IMR-90 (cell line): ENCODE data around the gene YPEL3. TPM values are rescaled to one million over a fixed set of nuclear protein-coding genes. Genes with fewer than 3 reads are reported as not detected.
"Not testable (repeated sequence)": the region's sequence is repeated elsewhere in the genome, so short reads cannot be mapped to it uniquely, and the experiment has no call there.

ENCODE experiments used
- ATAC-seq: fragments of 200-7000 bp; cut with Tn5 transposase; 2 replicates; pipeline ENCODE4 v1.9.1; 2020; ENCODE audit warnings: low read depth, mild to moderate bottlenecking, moderate library complexity
- BruUV-seq: library from RNA; stranded (reverse); fragments of 400-500 nt; replicated peaks from 2 replicates; lab custom pipeline; 2021; lab: Mats Ljungman, UMichigan
- CTCF ChIA-PET: fragments of 300-600 bp; formaldehyde crosslinking; extraction: SDS; loops from one replicate; lab custom pipeline; 2021; ENCODE audit warnings: antibody characterized with exemption; lab: Yijun Ruan, JAX
- POLR2A ChIA-PET: fragments of 300-600 bp; sonication (Branson Sonifier 250); formaldehyde crosslinking; loops from one replicate; lab custom pipeline; 2022; ENCODE audit warnings: antibody characterized with exemption; ENCODE audit not compliant: unreplicated experiment; lab: Charles Lee
- DNase-seq: peaks from one replicate; pipeline ENCODE4 v3.0.0; 2013
- H2AFZ ChIP-seq: replicated peaks from 2 replicates; pipeline ENCODE3; 2013; ENCODE audit warnings: low read length, mild to moderate bottlenecking; ENCODE audit not compliant: poor library complexity
- H2AK5ac ChIP-seq: 2 replicates; pipeline ENCODE4 v1.6.1; 2013; ENCODE audit warnings: low read depth, low read length, inconsistent platforms
- H2AK9ac ChIP-seq: replicated peaks from 2 replicates; pipeline ENCODE3; 2013; ENCODE audit warnings: mild to moderate bottlenecking, low read depth, low read length, moderate library complexity; ENCODE audit not compliant: poor library complexity
- H2BK120ac ChIP-seq: 2 replicates; pipeline ENCODE4 v1.6.1; 2013; ENCODE audit warnings: low read depth, low read length, inconsistent platforms
- H2BK15ac ChIP-seq: 3 replicates; pipeline ENCODE4 v1.6.1; 2013; ENCODE audit warnings: low read depth, low read length, inconsistent platforms
- H2BK20ac ChIP-seq: 2 replicates; pipeline ENCODE4 v1.6.1; 2013; ENCODE audit warnings: low read depth, mild to moderate bottlenecking, inconsistent platforms, low read length, moderate library complexity
- H2BK5ac ChIP-seq: 2 replicates; pipeline ENCODE4 v1.6.1; 2013; ENCODE audit warnings: mild to moderate bottlenecking, low read depth, low read length, inconsistent platforms; ENCODE audit not compliant: poor library complexity, severe bottlenecking
- H3K14ac ChIP-seq: replicated peaks from 2 replicates; pipeline ENCODE4 v1.6.1; 2013; ENCODE audit warnings: low read depth, low read length, inconsistent platforms
- H3K18ac ChIP-seq: 2 replicates; pipeline ENCODE4 v1.6.1; 2013; ENCODE audit warnings: low read depth, low read length, control low read depth
- H3K23ac ChIP-seq: 2 replicates; pipeline ENCODE4 v1.6.1; 2013; ENCODE audit warnings: low read depth, low read length, inconsistent platforms
- H3K27ac ChIP-seq: 2 replicates; pipeline ENCODE4 v1.5.1; 2013; ENCODE audit warnings: mild to moderate bottlenecking, control low read depth, low read length; ENCODE audit not compliant: insufficient read depth
- H3K27me3 ChIP-seq: 2 replicates; pipeline ENCODE4 v1.6.1; 2013; ENCODE audit warnings: low read length; ENCODE audit not compliant: control insufficient read depth, insufficient read depth
- H3K36me3 ChIP-seq: 2 replicates; pipeline ENCODE4 v1.6.1; 2013; ENCODE audit warnings: low read length, mixed read lengths; ENCODE audit not compliant: control insufficient read depth, insufficient read depth
- H3K4ac ChIP-seq: 2 replicates; pipeline ENCODE4 v1.6.1; 2013; ENCODE audit warnings: low read depth, low read length, inconsistent platforms
- H3K4me1 ChIP-seq: 2 replicates; pipeline ENCODE4 v1.6.1; 2013; ENCODE audit warnings: low read length, mixed read lengths; ENCODE audit not compliant: control insufficient read depth, insufficient read depth
- H3K4me2 ChIP-seq: 2 replicates; pipeline ENCODE4 v1.6.1; 2013; ENCODE audit warnings: low read depth, mild to moderate bottlenecking, control low read depth, low read length, moderate library complexity
- H3K4me3 ChIP-seq: 2 replicates; pipeline ENCODE4 v1.5.1; 2013; ENCODE audit warnings: low read depth, mild to moderate bottlenecking, control low read depth, low read length, moderate library complexity; ENCODE audit not compliant: insufficient read depth
- H3K56ac ChIP-seq: 2 replicates; pipeline ENCODE4 v1.6.1; 2013; ENCODE audit warnings: low read length, inconsistent platforms; ENCODE audit not compliant: insufficient read depth; ENCODE audit errors: extremely low read depth
- H3K79me1 ChIP-seq, 2 experiments: 2 replicates each; pipeline ENCODE4 v1.6.1; 2013; ENCODE audit warnings: low read length in 2 of 2, inconsistent platforms in 1 of 2, low read depth in 1 of 2
- H3K9ac ChIP-seq: 2 replicates; pipeline ENCODE4 v1.6.1; 2013; ENCODE audit warnings: low read depth, low read length, control low read depth
- H3K9me1 ChIP-seq: 2 replicates; pipeline ENCODE4 v1.6.1; 2013; ENCODE audit warnings: low read length, inconsistent platforms; ENCODE audit not compliant: insufficient read depth
- H3K9me3 ChIP-seq: 2 replicates; pipeline ENCODE4 v1.6.1; 2013; ENCODE audit warnings: low read length; ENCODE audit not compliant: control insufficient read depth, insufficient read depth
- H4K20me1 ChIP-seq: 2 replicates; pipeline ENCODE4 v1.6.1; 2013; ENCODE audit warnings: low read length, inconsistent platforms; ENCODE audit not compliant: insufficient read depth
- H4K5ac ChIP-seq: 2 replicates; pipeline ENCODE4 v1.6.1; 2013; ENCODE audit warnings: mild to moderate bottlenecking, low read depth, low read length, control low read depth
- H4K8ac ChIP-seq, 2 experiments: 2 replicates each; pipeline ENCODE4 v1.6.1; 2013; ENCODE audit warnings: low read depth in 2 of 2, low read length in 2 of 2, control low read depth in 1 of 2, inconsistent platforms in 1 of 2
- H4K91ac ChIP-seq: 2 replicates; pipeline ENCODE4 v1.6.1; 2013; ENCODE audit warnings: low read depth, low read length, inconsistent platforms; ENCODE audit not compliant: insufficient read depth
- WGBS, 2 experiments: methylation state at CpG; one replicate each; pipeline versions ENCODE4 v1.1.5 to v1.1.7; 2013; ENCODE audit warnings: missing lambda C conversion rate in 2 of 2; ENCODE audit not compliant: insufficient read length in 1 of 2; ENCODE audit errors: extremely low coverage in 2 of 2; 5-methylcytosine and 5-hydroxymethylcytosine counted together
- dilution Hi-C: fragments of 300-500 bp; cut with HindIII; formaldehyde crosslinking; loops from one replicate; pipeline ENCODE4 v1.14.3; 2018; ENCODE audit warnings: low sequenced_read_pairs; ENCODE audit not compliant: unreplicated experiment
- in situ Hi-C: fragments of 300-500 bp; cut with MboI; formaldehyde crosslinking; loops from 3 replicates; pipeline ENCODE4 v1.14.3; 2019; ENCODE audit warnings: low sequenced_read_pairs, inconsistent platforms, mixed read lengths
- intact Hi-C: fragments of 100-400 bp; cut with micrococcal nuclease; formaldehyde crosslinking; loops from 2 replicates; pipeline ENCODE4 v1.10.0; 2022
- polyA plus RNA-seq, 3 experiments: library from polyadenylated mRNA; depleted of rRNA; stranded (reverse); fragments of >200 nt; gene quantifications; 2 replicates each; pipeline ENCODE4 v1.2.3, GENCODE V29; 2012; ENCODE audit warnings: low replicate concordance in 1 of 3
- total RNA-seq: library from RNA; depleted of rRNA; stranded (reverse); fragments of >200 nt; gene quantifications from 2 replicates; pipeline ENCODE4 v1.2.3, GENCODE V29; 2012

YPEL3 gene
- total and polyA plus RNA-seq, 2 of the 4 experiments (the other 2 are of a cell fraction), result 1.1 to 25.6 TPM

GRCh38 chr16:30114833-30115232 is 18.8 kb upstream of the YPEL3 start:
- H2BK120ac ChIP-seq, H2BK20ac ChIP-seq, H4K8ac ChIP-seq, H3K4me2 ChIP-seq, H2AK5ac ChIP-seq, H3K9ac ChIP-seq, H3K4me3 ChIP-seq, H4K5ac ChIP-seq, H3K18ac ChIP-seq, H2AK9ac ChIP-seq, H3K27me3 ChIP-seq, H4K91ac ChIP-seq, H3K27ac ChIP-seq, H2BK5ac ChIP-seq, dilution Hi-C loops, H3K79me1 ChIP-seq, H2BK15ac ChIP-seq, BruUV-seq, H3K56ac ChIP-seq, CTCF ChIA-PET, H3K4me1 ChIP-seq, H3K9me3 ChIP-seq, H3K23ac ChIP-seq, DNase-seq, H2AFZ ChIP-seq, H3K9me1 ChIP-seq, H3K14ac ChIP-seq, ATAC-seq, H3K4ac ChIP-seq, H4K20me1 ChIP-seq, in situ Hi-C loops: not testable (repeated sequence)
- intact Hi-C loops, result loop anchor here (5.0 kb wide), 1 partner anchor 297 kb away; no protein-coding TSS in a partner anchor
- H3K36me3 ChIP-seq, result peaks cover 48% of the 10 kb centered on the region
- POLR2A ChIA-PET, result interaction anchor here (0.6 kb wide), 1 partner anchor 10 kb away, joined by 7 read pairs; no protein-coding TSS in a partner anchor
- WGBS, 2 experiments, result 91% methylated on average over 4 of the region's 7 CpGs; no CpG with 5 or more reads in 1 of the 2 experiments
